ENCODE results near the gene HCRTR2. TPM values are rescaled to one million over a fixed set of nuclear protein-coding genes. Genes with fewer than 3 reads are reported as not detected.
"Not testable (repeated sequence)": the region's sequence is repeated elsewhere in the genome, so short reads cannot be mapped to it uniquely, and the experiment has no call there.

The HCRTR2 gene
- total and polyA plus RNA-seq, 2 donors from 2014 or later, result 0.34 TPM; not detected in 1

DNA sequence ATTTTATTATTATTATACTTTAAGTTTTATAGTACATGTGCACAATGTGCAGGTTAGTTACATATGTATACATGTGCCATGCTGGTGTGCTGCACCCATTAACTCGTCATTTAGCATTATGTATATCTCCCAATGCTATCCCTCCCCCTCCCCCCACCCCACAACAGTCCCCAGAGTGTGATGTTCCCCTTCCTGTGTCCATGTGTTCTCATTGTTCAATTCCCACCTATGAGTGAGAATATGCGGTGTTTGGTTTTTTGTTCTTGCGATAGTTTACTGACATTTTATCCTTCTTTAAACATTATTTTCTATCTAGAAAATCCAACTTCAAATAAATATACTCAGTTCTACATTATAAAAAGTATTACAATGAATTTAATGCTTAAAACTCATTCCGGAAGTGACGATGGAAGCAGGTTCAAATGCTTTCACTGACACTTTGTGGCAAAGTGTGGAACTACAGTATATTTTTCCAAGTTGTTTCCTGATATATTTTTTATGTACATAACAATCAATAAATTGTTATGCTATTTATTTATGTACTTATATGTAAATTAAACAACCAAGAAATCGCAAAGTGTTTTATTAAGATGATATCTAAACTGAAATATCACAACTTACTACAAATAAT is 66.8 kb downstream of the HCRTR2 start:
- H3K36me3 ChIP-seq (ENCODE audit: control insufficient read depth in 2 of 3, insufficient read depth in 3 of 3, low read length in 3 of 3); H3K4me1 ChIP-seq (ENCODE audit: control insufficient read depth in 2 of 3, insufficient read depth in 2 of 3, low read depth in 1 of 3, low read length in 3 of 3); H3K4me3 ChIP-seq (ENCODE audit: low read length in 3 of 3); H3K27me3 ChIP-seq (ENCODE audit: control insufficient read depth, insufficient read depth, low read length); FAIRE-seq; intact Hi-C loops (cut with DNase I); H3K9ac ChIP-seq (ENCODE audit: low read length in 3 of 3); H3K9me3 ChIP-seq (ENCODE audit: control insufficient read depth in 2 of 3, insufficient read depth in 1 of 3, low read length in 3 of 3); H3K27ac ChIP-seq (ENCODE audit: low read depth in 2 of 2, low read length in 2 of 2): not testable (repeated sequence)
- TF ChIP-seq, protein P1, sequence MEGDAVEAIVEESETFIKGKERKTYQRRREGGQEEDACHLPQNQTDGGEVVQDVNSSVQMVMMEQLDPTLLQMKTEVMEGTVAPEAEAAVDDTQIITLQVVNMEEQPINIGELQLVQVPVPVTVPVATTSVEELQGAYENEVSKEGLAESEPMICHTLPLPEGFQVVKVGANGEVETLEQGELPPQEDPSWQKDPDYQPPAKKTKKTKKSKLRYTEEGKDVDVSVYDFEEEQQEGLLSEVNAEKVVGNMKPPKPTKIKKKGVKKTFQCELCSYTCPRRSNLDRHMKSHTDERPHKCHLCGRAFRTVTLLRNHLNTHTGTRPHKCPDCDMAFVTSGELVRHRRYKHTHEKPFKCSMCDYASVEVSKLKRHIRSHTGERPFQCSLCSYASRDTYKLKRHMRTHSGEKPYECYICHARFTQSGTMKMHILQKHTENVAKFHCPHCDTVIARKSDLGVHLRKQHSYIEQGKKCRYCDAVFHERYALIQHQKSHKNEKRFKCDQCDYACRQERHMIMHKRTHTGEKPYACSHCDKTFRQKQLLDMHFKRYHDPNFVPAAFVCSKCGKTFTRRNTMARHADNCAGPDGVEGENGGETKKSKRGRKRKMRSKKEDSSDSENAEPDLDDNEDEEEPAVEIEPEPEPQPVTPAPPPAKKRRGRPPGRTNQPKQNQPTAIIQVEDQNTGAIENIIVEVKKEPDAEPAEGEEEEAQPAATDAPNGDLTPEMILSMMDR (IDR thresholded peaks at IDR 0.05; ENCODE audit: borderline replicate concordance, extremely low read depth, insufficient read depth), result peak; percentile 25
- DNase-seq, result peak in 2 of 5 donors; percentile 6 to 35

- Histone ChIP-seq H3K27ac (ENCODE audit: low read depth in 2 of 2, low read length in 2 of 2) (no peak overlapping the region), H3K27me3 (ENCODE audit: control insufficient read depth, insufficient read depth, low read length) (no peaks in the 10 kb centered on the region), H3K9me3 (ENCODE audit: control insufficient read depth in 2 of 3, insufficient read depth in 1 of 3, low read length in 3 of 3) (no peaks in the 10 kb centered on the region), H3K4me3 (ENCODE audit: low read length in 3 of 3) (no peak overlapping the region), H3K4me1 (ENCODE audit: control insufficient read depth in 2 of 3, insufficient read depth in 2 of 3, low read depth in 1 of 3, low read length in 3 of 3) (no peaks in the 10 kb centered on the region), H3K36me3 (ENCODE audit: control insufficient read depth in 2 of 3, insufficient read depth in 3 of 3, low read length in 3 of 3) (no peaks in the 10 kb centered on the region), H3K9ac (ENCODE audit: low read length in 3 of 3) (no peak overlapping the region)
- intact Hi-C loops (cut with DNase I), result no loop called here
- FAIRE-seq (no peak), DNase-seq (no peak)
- TF ChIP-seq, protein P1 (IDR thresholded peaks at IDR 0.05; ENCODE audit: borderline replicate concordance, extremely low read depth, insufficient read depth), result no peak
These were observed 76.1 kb downstream of the HCRTR2 start for GRCh38 chr6:55250400-55250799.

GRCh38 chr6:55255113-55255512 is 80.8 kb downstream of the HCRTR2 start:
- Histone ChIP-seq H3K36me3 (ENCODE audit: control insufficient read depth in 2 of 3, insufficient read depth in 3 of 3, low read length in 3 of 3) (no peaks in the 10 kb centered on the region), H3K27ac (ENCODE audit: low read depth in 2 of 2, low read length in 2 of 2) (no peak overlapping the region), H3K9me3 (ENCODE audit: control insufficient read depth in 2 of 3, insufficient read depth in 1 of 3, low read length in 3 of 3) (no peaks in the 10 kb centered on the region), H3K27me3 (ENCODE audit: control insufficient read depth, insufficient read depth, low read length) (no peaks in the 10 kb centered on the region), H3K4me3 (ENCODE audit: low read length in 3 of 3) (no peak overlapping the region), H3K9ac (ENCODE audit: low read length in 3 of 3) (no peak overlapping the region), H3K4me1 (ENCODE audit: control insufficient read depth in 2 of 3, insufficient read depth in 2 of 3, low read depth in 1 of 3, low read length in 3 of 3) (no peaks in the 10 kb centered on the region)
- intact Hi-C loops (cut with DNase I), result no loop called here
- TF ChIP-seq, protein P1 (IDR thresholded peaks at IDR 0.05; ENCODE audit: borderline replicate concordance, extremely low read depth, insufficient read depth), result no peak
- no peak for FAIRE-seq
- no peak for DNase-seq

DNA sequence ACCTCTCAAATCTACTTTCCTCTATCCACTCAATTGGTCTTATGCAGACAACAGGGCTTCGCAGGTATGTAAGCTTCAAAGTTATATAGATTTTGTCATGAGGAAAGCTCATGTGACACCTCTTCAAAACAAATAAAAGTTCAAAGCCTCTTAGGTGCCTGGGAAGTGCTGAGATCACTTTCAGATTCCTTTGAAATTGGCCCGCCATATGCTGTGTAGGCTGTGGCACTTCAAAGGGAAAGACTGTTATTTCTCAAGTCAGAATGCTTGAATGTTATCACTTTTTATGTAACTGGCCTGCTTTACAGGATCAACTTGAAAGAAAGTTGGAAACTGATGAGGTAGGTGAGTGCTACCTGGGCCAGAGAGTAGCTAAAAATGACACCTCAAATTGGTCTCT is 85.9 kb downstream of the HCRTR2 start:
- no peak overlapping the region for H3K4me3 ChIP-seq (ENCODE audit: low read length in 3 of 3)
- no peak overlapping the region for H3K27ac ChIP-seq (ENCODE audit: low read depth in 2 of 2, low read length in 2 of 2)
- DNase-seq (no peak), FAIRE-seq (no peak)
- TF ChIP-seq, protein P1 (IDR thresholded peaks at IDR 0.05; ENCODE audit: borderline replicate concordance, extremely low read depth, insufficient read depth), result no peak
- no peaks in the 10 kb centered on the region for H3K9me3 ChIP-seq (ENCODE audit: control insufficient read depth in 2 of 3, insufficient read depth in 1 of 3, low read length in 3 of 3)
- intact Hi-C loops (cut with DNase I), result no loop called here
- no peak overlapping the region for H3K9ac ChIP-seq (ENCODE audit: low read length in 3 of 3)
- no peaks in the 10 kb centered on the region for H3K36me3 ChIP-seq (ENCODE audit: control insufficient read depth in 2 of 3, insufficient read depth in 3 of 3, low read length in 3 of 3)
- no peaks in the 10 kb centered on the region for H3K27me3 ChIP-seq (ENCODE audit: control insufficient read depth, insufficient read depth, low read length)
- H3K4me1 ChIP-seq (ENCODE audit: control insufficient read depth in 2 of 3, insufficient read depth in 2 of 3, low read depth in 1 of 3, low read length in 3 of 3), result no peaks in the 10 kb centered on the region
